HepG2 (cell line): ENCODE measurements around the gene PRDM11. TPM values are rescaled to one million over a fixed set of nuclear protein-coding genes. Genes with fewer than 3 reads are reported as not detected.

ENCODE experiments used
- ATAC-seq: fragments of 200-7000 bp; cut with Tn5 transposase; 3 replicates; pipeline ENCODE4 v1.9.1; 2020; ENCODE audit warnings: mild to moderate bottlenecking, moderate library complexity
- BruUV-seq: library from RNA; stranded (reverse); fragments of 400-500 nt; replicated peaks from 2 replicates; lab custom pipeline; 2021; lab: Mats Ljungman, UMichigan
- CTCF ChIA-PET: fragments of 300-600 bp; formaldehyde crosslinking; extraction: SDS; loops from one replicate; lab custom pipeline; 2021; ENCODE audit warnings: low total read pairs, inconsistent platforms, low intra/inter-chr PET ratio; lab: Yijun Ruan, JAX
- POLR2A ChIA-PET: fragments of 350-600 bp; sonication (Branson Sonifier 250); formaldehyde crosslinking; loops from one replicate; lab custom pipeline; 2020; ENCODE audit warnings: antibody characterized with exemption, inconsistent platforms; lab: Yijun Ruan, JAX
- DNase-seq: peaks from one replicate; pipeline ENCODE4 v3.0.0-alpha.2; 2015; ENCODE audit warnings: low spot score
- FAIRE-seq: peaks from 3 replicates; lab custom pipeline; 2011; peaks lifted over from hg19 to GRCh38; lab: Jason Lieb, UNC
- H2AFZ ChIP-seq: one replicate; pipeline ENCODE4 v1.6.1; 2011; ENCODE audit warnings: low read length, inconsistent platforms
- H3K27ac ChIP-seq: fragments of 300-600 bp; 3 replicates; pipeline ENCODE4 v1.8.0; 2011; ENCODE audit warnings: mixed run types, mild to moderate bottlenecking, mixed read lengths, low read length, inconsistent platforms; ENCODE audit not compliant: insufficient read depth; ENCODE audit errors: extremely low read length
- H3K27me3 ChIP-seq, 2 experiments: fragments of 200-600 bp in 1 of 2; 2 replicates in 1 of 2; 3 replicates in 1 of 2; pipeline versions ENCODE4 v1.6.0 to v1.8.0; 2011; ENCODE audit warnings: low read length in 2 of 2, mild to moderate bottlenecking in 2 of 2, moderate library complexity in 2 of 2, inconsistent platforms in 1 of 2; ENCODE audit not compliant: insufficient read depth in 2 of 2, control insufficient read depth in 1 of 2
- H3K36me3 ChIP-seq, 2 experiments: fragments of 200-600 bp in 1 of 2; replicated peaks in 1 of 2; 2 replicates in 1 of 2; 3 replicates in 1 of 2; pipeline versions ENCODE4 v1.5.1 to v1.8.0; 2011; ENCODE audit warnings: low read length in 2 of 2, inconsistent platforms in 1 of 2; ENCODE audit not compliant: insufficient read depth in 2 of 2, control insufficient read depth in 1 of 2
- H3K4me1 ChIP-seq: 2 replicates; pipeline ENCODE4 v1.5.1; 2012; ENCODE audit warnings: low read length, inconsistent platforms; ENCODE audit not compliant: insufficient read depth
- H3K4me2 ChIP-seq: 2 replicates; pipeline ENCODE4 v1.6.0; 2011; ENCODE audit warnings: low read depth, low read length, inconsistent platforms
- H3K4me3 ChIP-seq, 3 experiments: fragments of 200-600 bp in 1 of 3; sonication (generic), shearing (Covaris generic) in 1 of 3; replicated peaks in 1 of 3; 2 replicates each; pipeline ENCODE4 v1.5.1; 2011 to 2016; ENCODE audit warnings: low read length in 3 of 3, inconsistent platforms in 2 of 3, low read depth in 2 of 3, mild to moderate bottlenecking in 2 of 3, control low read depth in 1 of 3, mixed read lengths in 1 of 3; ENCODE audit not compliant: insufficient read depth in 1 of 3
- H3K79me2 ChIP-seq: one replicate; pipeline ENCODE4 v1.6.1; 2011; ENCODE audit warnings: low read length, inconsistent platforms; ENCODE audit not compliant: insufficient read depth
- H3K9ac ChIP-seq: 2 replicates; pipeline ENCODE4 v1.6.0; 2011; ENCODE audit warnings: mild to moderate bottlenecking, low read depth, low read length, inconsistent platforms; ENCODE audit not compliant: insufficient read depth
- H3K9me3 ChIP-seq: 2 replicates; pipeline ENCODE4 v1.5.1; 2012; ENCODE audit warnings: mild to moderate bottlenecking, low read length
- H4K20me1 ChIP-seq: 2 replicates; pipeline ENCODE4 v1.6.0; 2011; ENCODE audit warnings: inconsistent platforms, mild to moderate bottlenecking, low read length, moderate library complexity; ENCODE audit not compliant: insufficient read depth
- PTBP1 ChIP-seq: fragments of 200-400 bp; formaldehyde crosslinking; IDR thresholded peaks from 2 replicates; pipeline ENCODE4 v1.6.1; 2018; ENCODE audit warnings: low read length, low read depth; ENCODE audit not compliant: poor library complexity, severe bottlenecking
- SIN3A ChIP-seq: IDR thresholded peaks from 2 replicates; pipeline ENCODE4 v1.6.1; 2011; ENCODE audit warnings: low read depth, mild to moderate bottlenecking, control low read depth, low read length, borderline replicate concordance
- TOE1 ChIP-seq: sonication (generic); formaldehyde crosslinking; IDR thresholded peaks from 2 replicates; pipeline ENCODE4 v1.4.0; 2020; ENCODE audit warnings: mild to moderate bottlenecking, missing genetic modification reagents
- ZFYVE20 ChIP-seq: sonication (generic); formaldehyde crosslinking; IDR thresholded peaks from 2 replicates; pipeline ENCODE4 v1.8.0; 2023; ENCODE audit warnings: low read depth, mild to moderate bottlenecking, moderate library complexity, missing genetic modification reagents, borderline replicate concordance
- ZNF883 ChIP-seq: sonication (generic); formaldehyde crosslinking; IDR thresholded peaks from 2 replicates; pipeline ENCODE4 v1.5.1; 2020; ENCODE audit warnings: mild to moderate bottlenecking, missing genetic modification reagents; ENCODE audit errors: not compliant biosample characterization
- ZXDC ChIP-seq: sonication (generic); formaldehyde crosslinking; IDR thresholded peaks from 2 replicates; pipeline ENCODE4 v1.5.0; 2020; ENCODE audit warnings: mild to moderate bottlenecking, missing genetic modification reagents
- WGBS: methylation state at CpG from one replicate; pipeline ENCODE4 v1.1.6; 2017; ENCODE audit warnings: low lambda C conversion rate; 5-methylcytosine and 5-hydroxymethylcytosine counted together
- in situ Hi-C: cut with HindIII; loops from 2 replicates; pipeline ENCODE4 v1.10.0; 2017; ENCODE audit warnings: low pct_unique_long_range_greater_than_20kb; ENCODE audit not compliant: extremely low pct_ligation_motif_present
- intact Hi-C: fragments of 100-400 bp; cut with micrococcal nuclease; formaldehyde crosslinking; loops from one replicate; pipeline ENCODE4 v1.10.0; 2022; ENCODE audit not compliant: unreplicated experiment
- polyA plus RNA-seq, 8 experiments: library from polyadenylated mRNA; depleted of rRNA in 3 of 8; stranded (reverse) in 7 of 8; unstranded in 1 of 8; fragments of >200 nt; fragmentation: Illumina TruSeq in 4 of 8; extraction: Trizol in 4 of 8; gene quantifications; 2 replicates each; pipeline versions ENCODE4 v1.2.1 to v1.2.3, GENCODE V29; 2011 to 2016; ENCODE audit warnings: low read depth in 4 of 8, missing spikeins in 1 of 8, mixed read lengths in 1 of 8; ENCODE audit not compliant: insufficient read depth in 1 of 8
- total RNA-seq, 5 experiments: library from RNA; depleted of rRNA; stranded (reverse); fragments of >200 nt; fragmentation: Illumina TruSeq; extraction: Trizol; gene quantifications; 2 replicates each; pipeline ENCODE4 v1.2.3, GENCODE V29; 2016; ENCODE audit warnings: low read depth in 1 of 5

The PRDM11 gene
- total and polyA plus RNA-seq, 2 of the 13 experiments (the other 11 are each of a cell fraction or from before 2014, with no cell fraction given), result 3.4 to 4.7 TPM

GRCh38 chr11:45252877-45253276, 106.4 kb downstream of the PRDM11 start:
- no peak overlapping the region for H3K4me2 ChIP-seq
- FAIRE-seq, result no peak
- no peaks in the 10 kb centered on the region for H3K79me2 ChIP-seq
- ChIA-PET POLR2A (no interaction called here), CTCF (interaction anchor here (1.9 kb wide), 1 partner anchor 41 kb away, joined by 13 read pairs; no protein-coding TSS in a partner anchor)
- no peaks in the 10 kb centered on the region for H3K9me3 ChIP-seq
- no peaks in the 10 kb centered on the region for H3K36me3 ChIP-seq
- no peak overlapping the region for H2AFZ ChIP-seq
- H3K27me3 ChIP-seq, result peaks cover 2 to 19% of the 10 kb centered on the region in 2 experiments; a peak in 2 of 5 replicates
- TF ChIP-seq PTBP1 (no peak), TOE1 (CRISPR knock-in tag) (no peak), ZFYVE20 (CRISPR knock-in tag) (no peak), ZXDC (CRISPR knock-in tag) (no peak), SIN3A (no peak), ZNF883 (CRISPR knock-in tag) (no peak)
- H4K20me1 ChIP-seq, result no peaks in the 10 kb centered on the region
- no peaks in the 10 kb centered on the region for H3K4me1 ChIP-seq
- no peak for DNase-seq
- 50% methylated on average over 2 of the region's 3 CpGs for WGBS
- H3K9ac ChIP-seq, result no peak overlapping the region
- no peak overlapping the region for H3K27ac ChIP-seq
- ATAC-seq, result no peak
- intact Hi-C loops (loop anchor here (1.0 to 5.0 kb wide), 3 partner anchors 40 to 141 kb away; no protein-coding TSS in a partner anchor), in situ Hi-C loops (loop anchor here (5.0 kb wide), 1 partner anchor 39 kb away; no protein-coding TSS in a partner anchor)
- no peak overlapping the region for H3K4me3 ChIP-seq
- BruUV-seq, result no TSS peak
